HG02870 (cell line): ENCODE results near the gene SOWAHA.
"Not testable (repeated sequence)": the region's sequence is repeated elsewhere in the genome, so short reads cannot be mapped to it uniquely, and the experiment has no call there.

Source experiments
- ATAC-seq: cut with Tn5 transposase; IDR thresholded peaks from one replicate; pipeline ENCODE4 v1.9.1; 2021; ENCODE audit warnings: mild to moderate bottlenecking, moderate library complexity; ENCODE audit not compliant: unreplicated experiment

The SOWAHA gene

DNA sequence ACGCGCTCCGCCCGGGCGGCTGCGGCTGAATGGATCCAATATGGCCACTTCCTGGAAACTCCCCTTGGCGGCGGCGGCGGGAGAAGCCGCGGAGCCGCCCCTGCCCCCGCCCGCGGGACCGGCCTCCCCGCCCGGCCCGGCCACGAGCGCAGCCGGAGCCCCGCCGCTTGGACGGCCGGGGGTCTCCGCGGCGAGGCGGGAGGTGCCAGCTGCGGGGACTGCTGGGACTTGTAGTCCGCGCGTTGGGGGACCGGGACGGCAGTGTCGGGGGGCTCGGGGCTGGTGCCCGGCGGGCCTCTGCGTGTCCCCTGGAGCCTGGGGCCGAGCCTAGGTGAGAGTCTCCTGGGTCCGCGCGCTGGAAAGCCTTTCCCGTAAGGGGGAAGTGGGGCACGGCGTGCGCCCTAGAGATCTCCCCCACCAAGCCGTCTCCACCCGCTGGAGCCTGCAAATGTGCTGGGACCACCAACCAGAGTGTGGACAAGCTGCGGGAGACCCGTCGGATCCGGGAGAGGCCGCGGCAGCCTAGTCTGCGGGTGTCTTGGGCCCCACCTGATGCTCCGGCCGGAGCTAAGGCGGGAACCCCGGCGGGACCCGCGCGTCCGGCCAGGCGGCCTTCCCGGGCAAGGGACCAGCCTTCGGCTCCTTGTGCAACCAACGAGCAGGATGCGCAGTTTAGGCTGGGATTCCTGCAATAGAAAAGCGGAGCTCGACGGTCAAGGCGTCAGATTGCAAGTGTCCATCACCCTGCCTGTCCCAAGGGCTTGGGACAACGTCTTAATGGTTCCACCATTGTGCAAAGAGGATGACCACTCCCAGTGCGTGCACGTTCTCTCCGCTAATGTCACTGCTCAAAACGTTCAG lies 35.7 kb upstream of the SOWAHA start, which contains the start of gene SEPTIN8:
Gene SEPTIN8, minus strand, starts transcription at position 31 of the 861 bp plus-strand sequence. CDS start 102 bp downstream, outside the sequence.
- ATAC-seq: peak; percentile 50

DNA sequence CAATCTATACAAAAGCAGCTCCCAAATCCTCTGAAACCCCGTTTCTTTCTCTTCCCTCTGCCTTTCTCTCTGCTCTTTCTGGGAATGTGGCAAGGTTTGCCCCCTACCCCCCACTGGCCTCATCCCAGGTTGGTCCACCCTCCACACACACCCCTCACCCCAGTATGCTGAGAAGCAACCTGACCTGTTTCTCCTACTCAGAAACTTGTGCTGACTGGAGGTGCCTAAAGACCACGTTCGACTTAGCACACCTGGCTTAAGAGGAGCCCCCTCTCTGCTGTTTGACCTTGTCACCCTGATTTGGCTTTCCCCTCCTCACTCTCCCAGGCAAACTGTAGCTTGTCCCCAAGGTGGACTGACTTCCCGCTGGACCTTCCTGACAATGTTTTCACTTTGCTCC lies 35.0 kb upstream of the SOWAHA start:
- ATAC-seq: no peak

DNA sequence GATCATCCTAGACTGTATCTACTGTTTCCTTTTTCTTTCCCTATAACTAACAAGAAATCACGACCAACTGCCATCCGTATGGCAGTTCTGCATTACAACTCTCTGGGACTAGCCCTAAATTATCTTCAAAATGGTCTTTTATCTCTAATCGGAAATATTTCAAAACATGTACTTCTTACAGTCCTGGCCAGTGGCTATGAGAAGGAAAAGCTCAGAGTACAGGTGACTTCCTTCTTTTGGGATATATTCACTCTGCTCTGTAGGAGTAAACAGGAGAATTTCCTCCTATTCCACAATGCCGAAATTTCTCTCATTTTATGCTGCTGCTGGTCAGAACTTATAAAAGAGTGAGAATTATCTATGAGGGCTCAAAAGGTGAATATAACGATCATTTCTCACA lies 34.2 kb upstream of the SOWAHA start:
- ATAC-seq: no peak

DNA sequence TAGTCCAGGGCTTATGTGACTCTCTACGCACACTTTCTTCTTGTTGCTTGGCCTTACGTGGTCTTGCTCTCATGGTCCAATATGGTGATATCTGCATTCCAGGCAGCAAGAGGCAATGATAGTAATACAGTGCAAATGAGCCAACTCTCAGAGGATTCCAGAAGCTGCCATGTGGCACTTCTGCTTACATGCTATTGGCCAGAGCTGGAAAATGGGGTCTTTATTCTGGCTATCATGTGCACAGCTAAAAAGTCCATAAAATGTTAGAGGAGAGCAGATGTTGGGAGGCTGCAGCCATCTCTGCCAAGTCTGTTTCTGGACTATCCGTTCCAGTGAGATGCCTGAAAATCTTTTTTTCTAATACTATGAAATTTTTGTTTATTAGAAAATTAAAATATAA lies 33.1 kb upstream of the SOWAHA start:
- no peak for ATAC-seq

DNA sequence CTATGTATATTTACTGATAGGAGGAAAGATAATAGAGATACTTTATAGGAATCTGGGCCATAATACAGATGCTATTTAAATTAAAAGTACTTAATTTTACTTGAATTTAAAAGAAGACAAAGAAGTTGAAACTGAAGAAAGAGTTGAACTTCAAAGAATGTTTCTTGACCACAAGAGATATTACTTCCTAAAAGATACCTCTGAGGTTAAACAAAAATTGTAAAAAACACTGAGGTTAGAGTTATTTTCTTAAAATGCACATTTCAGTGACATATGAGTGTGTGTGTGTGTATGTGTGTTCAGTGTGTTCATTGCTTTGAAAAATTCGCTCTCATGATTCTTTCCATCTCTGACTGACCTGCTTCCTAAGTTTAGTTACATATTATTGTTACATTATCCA lies 32.5 kb upstream of the SOWAHA start:
- ATAC-seq: no peak

DNA sequence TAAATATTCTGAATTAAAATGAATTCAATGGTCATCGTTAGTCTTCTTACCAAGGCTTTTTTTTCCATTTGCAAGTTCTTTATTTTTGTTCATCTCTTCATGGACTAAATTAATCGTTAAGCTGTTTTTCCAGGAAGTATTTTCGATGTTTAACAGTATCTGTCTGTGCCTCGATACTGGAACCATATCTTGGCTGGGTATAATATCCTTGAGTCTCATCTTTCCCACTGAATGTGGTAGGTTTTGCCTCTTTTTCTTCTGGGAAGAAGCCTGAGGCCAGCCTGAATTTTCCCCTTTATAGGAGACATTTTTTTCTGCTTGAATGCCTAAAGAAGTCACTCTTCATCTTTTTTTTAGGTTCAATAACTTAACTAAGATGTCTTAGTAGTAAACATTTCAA lies 32.1 kb upstream of the SOWAHA start:
- no peak for ATAC-seq

DNA sequence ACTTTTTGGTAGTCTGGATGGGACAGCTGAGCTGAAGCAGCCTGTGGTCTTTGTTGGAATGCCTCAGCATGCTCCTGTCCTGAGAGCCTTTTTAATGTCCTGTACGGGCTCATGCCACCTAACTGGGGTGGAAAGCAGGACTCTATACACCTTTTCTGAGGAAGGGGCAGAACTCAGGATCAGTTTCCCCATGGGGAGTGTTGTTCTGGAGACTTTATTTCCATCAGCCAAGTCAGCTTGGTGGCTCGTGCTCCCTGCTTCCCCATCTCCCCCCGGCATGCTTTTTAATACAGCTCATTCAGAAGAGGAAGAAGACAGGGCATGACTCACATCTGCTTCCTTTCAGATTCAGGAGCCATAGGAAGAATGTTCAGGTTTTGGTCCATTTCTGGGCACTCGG lies 31.0 kb upstream of the SOWAHA start:
- no peak for ATAC-seq

DNA sequence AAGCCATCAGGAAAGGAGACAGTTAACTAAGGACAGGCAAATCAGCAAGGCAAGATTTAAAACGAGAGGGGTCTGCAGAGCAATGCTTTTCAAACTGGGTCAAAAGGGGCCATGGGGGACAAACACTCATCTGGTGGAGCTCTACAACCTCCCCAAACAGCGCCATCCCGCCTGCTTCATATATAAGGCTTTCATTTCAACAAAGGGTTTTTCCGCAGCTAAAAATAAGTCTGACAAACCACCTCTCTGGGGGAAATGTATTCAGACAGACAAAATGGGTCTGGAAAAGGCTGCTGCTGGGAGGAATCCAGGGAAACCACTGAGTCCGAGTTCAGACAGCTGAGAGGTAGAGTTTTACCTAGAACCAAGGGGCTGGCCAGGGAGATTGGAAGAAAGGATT lies 27.7 kb upstream of the SOWAHA start:
- no peak for ATAC-seq

DNA sequence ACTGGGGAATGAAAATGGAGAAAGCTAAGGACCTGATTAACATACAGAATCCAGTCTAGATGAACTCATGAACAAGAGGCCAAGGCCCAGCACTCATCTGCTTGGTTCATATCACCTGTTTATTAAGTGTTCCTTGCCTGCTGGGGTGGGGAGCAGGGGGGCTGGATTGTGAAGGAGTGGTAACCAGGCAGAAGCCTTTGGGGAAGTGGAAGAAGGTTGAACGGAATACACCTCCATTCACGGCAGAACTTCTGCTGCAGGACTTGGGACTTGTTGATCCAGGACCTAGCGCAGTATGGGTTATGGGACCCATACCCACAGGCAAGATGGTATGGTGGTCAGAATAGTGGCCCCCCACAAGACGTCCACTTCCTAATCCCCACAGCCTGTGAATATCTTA lies 27.2 kb upstream of the SOWAHA start:
- ATAC-seq: no peak

DNA sequence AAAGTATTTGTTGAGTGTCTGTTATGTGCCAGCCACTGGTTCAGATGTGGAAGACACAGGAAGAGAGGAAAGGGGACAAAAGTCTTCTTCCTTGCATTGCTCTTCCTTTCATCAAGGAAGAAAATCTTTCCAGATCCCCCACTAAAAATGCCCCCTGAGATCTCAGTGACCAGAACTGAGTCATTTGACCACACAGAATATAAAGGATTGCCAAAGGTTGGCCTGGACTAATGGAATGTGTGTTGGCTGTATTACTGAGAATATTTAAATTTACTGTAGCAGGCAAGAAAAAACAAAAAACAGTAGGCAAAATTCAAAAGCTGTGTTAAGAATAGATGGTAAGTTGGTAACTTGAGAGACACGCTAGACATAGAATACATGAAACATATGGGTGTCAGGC lies 26.0 kb upstream of the SOWAHA start:
- ATAC-seq: no peak

DNA sequence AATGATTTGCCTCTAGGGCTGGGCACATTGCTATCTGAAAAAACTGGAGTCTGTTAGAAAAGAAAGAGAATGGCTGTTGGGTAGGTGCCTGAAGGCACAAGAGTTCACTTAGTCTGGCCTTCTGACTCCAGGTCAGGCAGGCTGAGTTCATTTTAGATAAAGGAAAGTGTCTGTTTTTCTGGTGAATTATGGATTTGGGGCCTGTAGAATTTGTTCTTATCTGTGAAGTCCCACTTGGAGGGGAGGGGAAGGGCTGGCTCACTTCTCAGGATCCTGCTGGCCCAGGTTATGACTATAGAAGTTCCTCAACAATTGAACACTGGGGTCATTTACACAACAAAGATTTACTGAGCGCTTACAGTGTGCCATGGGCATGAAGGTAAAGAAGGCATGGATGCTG lies 24.6 kb upstream of the SOWAHA start:
- ATAC-seq: no peak

DNA sequence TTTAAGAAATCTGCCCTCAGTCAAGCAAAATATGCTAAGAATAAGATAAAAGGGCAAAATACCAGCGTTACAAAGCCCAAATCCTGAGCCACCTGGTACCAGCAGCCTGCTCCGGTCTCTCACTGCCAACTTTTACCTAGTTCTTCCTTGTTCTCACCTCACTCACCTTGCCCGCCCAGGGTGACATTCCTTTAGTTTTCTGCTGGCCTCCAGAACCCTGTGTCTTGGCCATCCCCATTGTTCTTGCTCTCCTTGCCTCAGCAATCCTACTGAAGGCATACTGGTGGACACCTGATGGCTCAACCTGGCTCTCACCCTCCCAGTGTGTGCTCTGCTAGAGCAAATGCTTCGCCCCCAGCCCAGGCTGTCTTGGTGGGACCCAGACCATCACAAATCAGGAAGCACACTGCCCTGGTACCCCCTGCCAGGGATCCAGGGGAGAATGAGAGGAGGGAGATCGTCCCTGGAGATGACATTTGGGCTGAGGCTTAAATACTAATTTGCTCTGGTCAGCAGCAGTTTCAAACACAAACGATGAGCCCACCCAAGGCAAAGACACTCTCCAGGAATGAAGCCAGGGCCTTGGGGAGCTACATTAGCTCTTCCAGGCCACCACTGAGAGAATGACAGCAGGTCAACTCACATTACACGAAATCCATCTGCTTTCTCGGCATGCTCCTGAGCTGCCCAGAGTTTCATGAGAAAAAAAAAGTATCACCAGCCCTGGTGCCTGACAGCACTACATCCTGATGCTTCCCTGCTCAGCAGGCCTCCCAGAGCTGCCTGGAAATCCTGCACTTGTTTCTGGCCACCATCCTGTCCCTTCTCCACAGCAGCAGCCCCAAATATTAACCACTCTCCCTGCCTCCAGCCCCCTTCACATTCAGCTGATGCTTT lies 23.9 kb upstream of the SOWAHA start:
- no peak for ATAC-seq

DNA sequence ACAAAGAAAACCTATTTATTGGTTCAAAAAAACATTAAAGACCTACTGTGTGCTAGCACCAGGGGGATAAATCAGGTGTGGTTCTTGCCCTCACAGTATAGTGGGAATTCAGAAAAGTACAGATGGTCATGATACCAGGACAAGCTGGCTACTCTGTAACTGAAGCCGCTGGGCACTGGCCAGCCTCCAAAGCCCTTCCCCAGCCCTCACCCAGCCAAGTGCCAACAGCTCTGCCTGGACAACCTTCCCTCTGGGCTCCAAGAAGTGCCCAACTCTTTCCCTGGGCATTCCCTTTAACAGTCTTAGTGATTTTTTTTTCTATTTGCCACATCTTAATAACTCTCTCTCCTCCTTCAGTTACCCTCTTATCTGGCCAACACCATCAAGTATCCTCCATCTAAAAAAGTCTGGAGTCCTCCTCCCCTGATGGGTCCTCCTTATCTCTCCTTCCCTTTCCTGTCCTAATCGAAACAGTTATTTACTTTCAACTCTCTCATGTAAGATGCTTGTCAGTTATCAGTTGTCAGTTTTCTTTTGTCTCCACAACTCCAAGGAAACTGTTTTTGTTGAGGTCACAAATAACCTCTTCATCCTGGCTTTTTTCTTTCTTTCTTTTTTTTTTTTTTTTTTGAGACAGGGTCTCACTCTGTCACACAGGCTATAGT lies 22.8 kb upstream of the SOWAHA start:
- no peak for ATAC-seq

DNA sequence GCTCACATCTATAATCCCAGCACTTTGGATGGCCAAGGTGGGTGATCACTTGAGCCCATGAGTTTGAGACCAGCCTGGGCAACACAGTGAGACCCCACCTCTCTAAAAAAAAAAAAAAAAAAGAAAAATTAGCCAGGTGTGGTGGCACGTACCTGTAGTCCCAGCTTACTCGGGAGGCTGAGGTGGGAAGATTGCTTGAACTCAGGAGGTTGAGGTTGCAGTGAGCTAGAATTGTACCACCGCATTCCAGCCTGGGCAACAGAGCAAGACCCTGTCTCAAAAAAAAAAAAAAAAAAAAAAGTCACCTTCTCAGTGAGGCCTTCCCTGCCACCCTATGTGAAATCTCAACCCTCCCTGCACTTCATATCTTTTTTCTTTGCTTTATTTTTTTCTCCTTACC lies 22.1 kb upstream of the SOWAHA start:
- no peak for ATAC-seq

DNA sequence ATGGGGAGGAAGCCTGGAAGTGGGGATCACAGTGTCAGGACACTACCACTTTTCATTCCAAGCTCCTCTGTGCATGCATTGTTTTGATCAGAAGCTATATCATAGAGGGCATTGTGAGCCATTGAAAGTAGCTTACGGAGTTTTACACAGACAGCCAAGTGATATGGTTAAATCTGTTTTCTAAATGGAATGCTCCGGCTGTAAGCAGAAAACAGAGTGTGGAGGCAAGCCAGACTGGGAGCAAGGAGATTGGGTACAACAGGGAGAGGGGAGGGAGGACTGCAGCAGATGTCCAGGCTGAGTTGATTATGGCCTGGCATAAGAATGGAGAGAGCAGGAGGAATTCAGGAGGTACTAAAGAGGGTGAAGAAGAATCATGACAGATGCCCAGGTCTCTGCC lies 15.5 kb upstream of the SOWAHA start:
- no peak for ATAC-seq

DNA sequence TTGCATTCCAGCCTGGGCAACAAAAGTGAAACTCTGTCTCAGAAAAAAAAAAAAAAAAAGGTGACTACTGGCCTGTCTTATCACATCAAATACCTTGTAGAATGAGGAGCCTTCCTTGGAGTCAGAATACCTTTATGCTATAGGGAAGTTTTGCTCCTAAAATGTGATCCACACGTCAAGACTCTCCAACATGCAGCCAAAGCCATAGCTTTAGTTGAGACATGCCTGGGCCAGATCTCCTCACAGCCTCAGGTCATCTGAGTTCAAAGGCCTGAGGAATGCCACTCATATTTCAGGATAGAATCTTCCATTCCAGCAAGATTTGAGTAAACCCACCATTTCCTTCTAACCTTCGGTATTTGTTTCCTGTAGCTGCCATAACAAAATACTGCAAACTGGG lies 13.7 kb upstream of the SOWAHA start:
- no peak for ATAC-seq

DNA sequence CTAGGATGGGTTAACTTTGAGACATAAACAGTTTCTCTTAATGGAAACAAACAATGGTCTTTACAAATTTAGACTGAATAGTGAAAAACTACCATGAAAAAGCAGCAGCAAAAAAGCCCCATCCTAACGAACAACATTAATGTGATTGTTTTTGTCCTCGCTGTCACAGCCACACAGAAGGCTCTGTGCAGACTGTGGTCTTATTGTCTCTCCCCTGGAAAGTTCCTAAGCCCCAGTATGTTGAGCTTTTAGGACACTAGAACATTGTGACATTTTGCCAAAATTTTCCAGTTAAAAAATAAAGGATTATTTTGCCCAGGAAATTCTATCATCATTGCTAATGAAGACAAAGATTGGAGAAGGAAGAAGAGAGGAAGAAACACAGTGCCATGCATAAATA lies 12.6 kb upstream of the SOWAHA start:
- no peak for ATAC-seq

DNA sequence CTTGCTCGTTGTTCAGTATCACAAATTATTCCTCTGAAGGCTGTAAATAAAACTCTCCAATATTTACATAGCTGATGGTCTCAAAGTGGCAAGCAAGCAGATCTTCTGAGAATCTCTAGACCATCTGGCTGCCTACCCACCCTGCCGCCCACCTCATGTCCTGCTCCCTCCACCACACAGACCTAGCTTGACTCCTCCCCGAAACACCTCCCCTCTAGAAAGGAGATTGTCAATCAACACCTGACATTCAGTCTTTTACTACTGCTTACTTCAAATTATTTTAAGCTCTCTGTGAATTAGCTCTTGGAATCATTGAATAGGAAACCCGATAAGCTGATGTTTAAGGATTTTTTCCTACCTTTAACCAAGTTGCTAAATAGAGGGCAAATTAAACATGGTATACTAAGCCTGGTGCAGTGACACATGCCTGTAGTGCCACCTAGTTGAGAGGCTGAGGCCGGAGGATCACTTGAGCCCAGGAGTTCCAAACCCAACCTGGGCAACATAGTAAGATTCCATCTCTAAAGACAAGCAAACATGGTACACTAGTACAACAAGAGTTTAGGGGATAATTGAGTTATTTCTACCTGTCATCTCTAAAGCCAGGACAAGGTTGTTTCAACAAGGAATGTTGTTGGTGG lies 10.9 kb upstream of the SOWAHA start:
- ATAC-seq: no peak

DNA sequence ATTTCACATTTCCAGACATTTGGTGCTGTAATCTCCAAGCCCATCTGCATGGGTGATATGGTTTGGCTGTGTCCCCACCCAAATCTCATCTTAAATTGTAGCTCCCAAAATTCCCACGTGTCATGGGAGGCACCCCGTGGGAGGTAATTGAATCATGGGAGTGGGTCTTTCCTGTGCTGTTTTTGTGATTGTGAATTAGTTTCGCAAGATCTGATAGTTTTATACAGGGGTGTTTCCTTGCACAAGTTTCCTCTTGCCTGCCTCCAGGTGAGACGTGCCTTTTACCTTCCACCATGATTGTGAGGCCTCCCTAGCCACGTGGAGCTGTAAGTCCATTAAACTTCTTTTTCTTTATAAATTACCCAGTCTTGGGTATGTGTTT lies 10.4 kb upstream of the SOWAHA start:
- not testable (repeated sequence) for ATAC-seq

DNA sequence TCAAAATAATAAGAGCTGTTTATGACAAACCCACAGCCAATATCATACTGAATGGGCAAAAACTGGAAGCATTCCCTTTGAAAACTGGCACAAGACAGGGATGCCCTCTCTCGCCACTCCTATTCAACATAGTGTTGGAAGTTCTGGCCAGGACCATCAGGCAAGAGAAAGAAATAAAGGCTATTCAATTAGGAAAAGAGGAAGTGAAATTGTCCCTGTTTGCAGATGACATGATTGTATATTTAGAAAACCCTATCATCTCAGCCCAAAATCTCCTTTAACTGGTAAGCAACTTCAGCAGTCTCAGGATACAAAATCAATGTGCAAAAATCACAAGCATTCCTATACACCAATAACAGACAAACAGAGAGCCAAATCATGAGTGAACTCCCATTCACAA lies 8.9 kb upstream of the SOWAHA start:
- ATAC-seq: not testable (repeated sequence)

DNA sequence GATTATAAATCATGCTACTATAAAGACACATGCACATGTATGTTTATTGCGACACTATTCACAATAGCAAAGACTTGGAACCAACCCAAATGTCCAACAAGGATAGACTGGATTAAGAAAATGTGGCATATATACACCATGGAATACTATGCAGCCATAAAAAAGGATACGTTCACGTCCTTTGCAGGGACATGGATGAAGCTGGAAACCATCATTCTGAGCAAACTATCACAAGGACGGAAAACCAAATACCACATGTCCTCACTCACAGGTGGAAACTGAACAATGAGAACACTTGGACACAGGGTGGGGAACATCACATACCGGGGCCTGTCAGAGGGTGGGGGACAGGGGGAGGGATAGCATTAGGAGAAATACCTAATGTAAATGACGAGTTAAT lies 7.2 kb upstream of the SOWAHA start:
- not testable (repeated sequence) for ATAC-seq
